HepG2 (cell line): ENCODE measurements around the gene TBC1D20. TPM values are rescaled to one million over a fixed set of nuclear protein-coding genes. Genes with fewer than 3 reads are reported as not detected.

ENCODE experiments used
- CHCHD3 ChIP-seq: sonication (generic); formaldehyde crosslinking; IDR thresholded peaks from 2 replicates; pipeline ENCODE4 v1.8.0; 2022; ENCODE audit warnings: mild to moderate bottlenecking, missing genetic modification reagents, moderate library complexity
- GPN1 ChIP-seq: sonication (generic); formaldehyde crosslinking; IDR thresholded peaks from 2 replicates; pipeline ENCODE4 v1.5.1; 2020; ENCODE audit warnings: missing genetic modification reagents, borderline replicate concordance
- HCFC1 ChIP-seq: fragments of 150-350 bp; IDR thresholded peaks from 2 replicates; pipeline ENCODE4 v1.6.1; 2014; ENCODE audit warnings: low read depth, low read length
- KAT7 ChIP-seq: IDR thresholded peaks from 2 replicates; pipeline ENCODE4 v1.6.1; 2018; ENCODE audit warnings: borderline replicate concordance, missing compliant biosample characterization
- SP2 ChIP-seq: sonication (generic); formaldehyde crosslinking; IDR thresholded peaks from 2 replicates; pipeline ENCODE4 v1.5.1; 2020; ENCODE audit warnings: mild to moderate bottlenecking, missing genetic modification reagents
- TEAD2 ChIP-seq: sonication (generic); formaldehyde crosslinking; IDR thresholded peaks from 2 replicates; pipeline ENCODE4 v1.9.0; 2021; ENCODE audit warnings: missing genetic modification reagents
- TOE1 ChIP-seq: sonication (generic); formaldehyde crosslinking; IDR thresholded peaks from 2 replicates; pipeline ENCODE4 v1.4.0; 2020; ENCODE audit warnings: mild to moderate bottlenecking, missing genetic modification reagents
- ZKSCAN8 ChIP-seq: IDR thresholded peaks from 2 replicates; pipeline ENCODE4 v1.6.1; 2016; ENCODE audit warnings: borderline replicate concordance, missing genetic modification reagents, missing compliant biosample characterization
- polyA plus RNA-seq, 8 experiments: library from polyadenylated mRNA; depleted of rRNA in 3 of 8; stranded (reverse) in 7 of 8; unstranded in 1 of 8; fragments of >200 nt; fragmentation: Illumina TruSeq in 4 of 8; extraction: Trizol in 4 of 8; gene quantifications; 2 replicates each; pipeline versions ENCODE4 v1.2.1 to v1.2.3, GENCODE V29; 2011 to 2016; ENCODE audit warnings: low read depth in 4 of 8, missing spikeins in 1 of 8, mixed read lengths in 1 of 8; ENCODE audit not compliant: insufficient read depth in 1 of 8
- total RNA-seq, 5 experiments: library from RNA; depleted of rRNA; stranded (reverse); fragments of >200 nt; fragmentation: Illumina TruSeq; extraction: Trizol; gene quantifications; 2 replicates each; pipeline ENCODE4 v1.2.3, GENCODE V29; 2016; ENCODE audit warnings: low read depth in 1 of 5
- TF ChIP-seq, protein P1 (sequence below): sonication (generic); formaldehyde crosslinking; IDR thresholded peaks from 2 replicates; pipeline ENCODE4 v1.5.1; 2020; ENCODE audit warnings: missing genetic modification reagents, mild to moderate bottlenecking, borderline replicate concordance
- TF ChIP-seq, protein P2 (sequence below): sonication (generic); formaldehyde crosslinking; IDR thresholded peaks from 2 replicates; pipeline ENCODE4 v1.5.0; 2020; ENCODE audit warnings: mild to moderate bottlenecking, missing genetic modification reagents
- TF ChIP-seq, protein P3 (sequence below), 2 experiments: sonication (generic) in 1 of 2; formaldehyde crosslinking in 1 of 2; IDR thresholded peaks; 2 replicates each; pipeline versions ENCODE4 v1.6.1 to v1.9.0; 2014 to 2022; ENCODE audit warnings: antibody characterized with exemption in 1 of 2, borderline replicate concordance in 1 of 2, inconsistent platforms in 1 of 2, low read depth in 1 of 2, missing genetic modification reagents in 1 of 2
- TF ChIP-seq, protein P4 (sequence below): sonication (generic); formaldehyde crosslinking; IDR thresholded peaks from 2 replicates; pipeline ENCODE4 v1.4.0; 2020; ENCODE audit warnings: missing genetic modification reagents, borderline replicate concordance
- TF ChIP-seq, protein P5 (sequence below): sonication (generic); formaldehyde crosslinking; IDR thresholded peaks from 2 replicates; pipeline ENCODE4 v1.4.0; 2020; ENCODE audit warnings: missing genetic modification reagents, borderline replicate concordance

The TBC1D20 gene
- total and polyA plus RNA-seq, 2 of the 13 experiments (the other 11 are each of a cell fraction or from before 2014, with no cell fraction given), result 36.6 to 47.1 TPM

DNA sequence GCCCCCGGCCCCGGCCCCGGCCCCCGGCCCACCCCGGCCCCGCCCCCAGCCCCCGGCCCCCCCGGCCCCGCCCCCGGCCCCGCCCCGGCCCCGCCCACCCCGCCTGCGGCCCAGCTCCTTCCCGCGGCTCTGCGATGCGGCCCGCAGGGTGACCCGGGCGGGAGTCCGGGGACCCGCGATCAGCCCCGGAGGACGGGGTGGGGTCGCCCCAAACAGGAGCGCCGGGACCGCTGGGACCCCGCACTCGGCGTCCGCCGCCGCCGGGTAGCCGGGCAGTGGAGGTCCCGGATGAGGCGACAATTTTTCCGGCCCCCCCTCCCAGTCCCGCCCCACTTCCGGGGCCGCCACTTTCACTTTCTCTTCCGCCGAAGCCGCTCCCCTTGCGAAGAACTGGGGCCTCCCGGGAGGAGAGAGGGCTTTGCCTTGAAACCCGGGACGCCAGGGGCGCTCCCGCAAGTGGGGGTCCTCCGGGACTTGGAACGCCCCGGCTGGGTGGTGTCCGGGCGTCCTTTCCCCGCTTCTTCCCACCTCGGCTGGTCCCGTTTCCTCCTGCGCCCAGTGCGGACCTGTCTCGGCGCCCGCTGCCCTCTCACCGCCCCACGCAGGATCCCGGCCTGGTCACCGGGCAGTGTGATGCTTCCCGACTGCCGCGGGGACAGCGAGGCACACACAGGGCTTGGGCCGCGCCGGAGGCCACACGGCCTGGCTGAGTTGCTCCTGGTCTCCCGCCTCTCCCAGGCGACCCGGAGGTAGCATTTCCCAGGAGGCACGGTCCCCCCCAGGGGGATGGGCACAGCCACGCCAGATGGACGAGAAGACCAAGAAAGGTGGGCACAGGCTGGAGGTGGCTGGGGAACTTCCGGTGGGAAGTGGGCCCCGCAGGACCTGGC lies 54.1 kb downstream of the TBC1D20 start, which contains the start of gene RBCK1 (continued):
- TF ChIP-seq, protein P1, sequence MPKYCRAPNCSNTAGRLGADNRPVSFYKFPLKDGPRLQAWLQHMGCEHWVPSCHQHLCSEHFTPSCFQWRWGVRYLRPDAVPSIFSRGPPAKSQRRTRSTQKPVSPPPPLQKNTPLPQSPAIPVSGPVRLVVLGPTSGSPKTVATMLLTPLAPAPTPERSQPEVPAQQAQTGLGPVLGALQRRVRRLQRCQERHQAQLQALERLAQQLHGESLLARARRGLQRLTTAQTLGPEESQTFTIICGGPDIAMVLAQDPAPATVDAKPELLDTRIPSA, result peak; percentile 90; the same call in 1 of the 2 replicates
- TF ChIP-seq HCFC1, result peak; percentile 52; the same call in 1 of the 2 replicates
- TF ChIP-seq, protein P2, sequence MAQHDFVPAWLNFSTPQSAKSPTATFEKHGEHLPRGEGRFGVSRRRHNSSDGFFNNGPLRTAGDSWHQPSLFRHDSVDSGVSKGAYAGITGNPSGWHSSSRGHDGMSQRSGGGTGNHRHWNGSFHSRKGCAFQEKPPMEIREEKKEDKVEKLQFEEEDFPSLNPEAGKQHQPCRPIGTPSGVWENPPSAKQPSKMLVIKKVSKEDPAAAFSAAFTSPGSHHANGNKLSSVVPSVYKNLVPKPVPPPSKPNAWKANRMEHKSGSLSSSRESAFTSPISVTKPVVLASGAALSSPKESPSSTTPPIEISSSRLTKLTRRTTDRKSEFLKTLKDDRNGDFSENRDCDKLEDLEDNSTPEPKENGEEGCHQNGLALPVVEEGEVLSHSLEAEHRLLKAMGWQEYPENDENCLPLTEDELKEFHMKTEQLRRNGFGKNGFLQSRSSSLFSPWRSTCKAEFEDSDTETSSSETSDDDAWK (CRISPR knock-in tag), result no peak
- TF ChIP-seq SP2 (CRISPR knock-in tag), result no peak
- TF ChIP-seq, protein P3, sequence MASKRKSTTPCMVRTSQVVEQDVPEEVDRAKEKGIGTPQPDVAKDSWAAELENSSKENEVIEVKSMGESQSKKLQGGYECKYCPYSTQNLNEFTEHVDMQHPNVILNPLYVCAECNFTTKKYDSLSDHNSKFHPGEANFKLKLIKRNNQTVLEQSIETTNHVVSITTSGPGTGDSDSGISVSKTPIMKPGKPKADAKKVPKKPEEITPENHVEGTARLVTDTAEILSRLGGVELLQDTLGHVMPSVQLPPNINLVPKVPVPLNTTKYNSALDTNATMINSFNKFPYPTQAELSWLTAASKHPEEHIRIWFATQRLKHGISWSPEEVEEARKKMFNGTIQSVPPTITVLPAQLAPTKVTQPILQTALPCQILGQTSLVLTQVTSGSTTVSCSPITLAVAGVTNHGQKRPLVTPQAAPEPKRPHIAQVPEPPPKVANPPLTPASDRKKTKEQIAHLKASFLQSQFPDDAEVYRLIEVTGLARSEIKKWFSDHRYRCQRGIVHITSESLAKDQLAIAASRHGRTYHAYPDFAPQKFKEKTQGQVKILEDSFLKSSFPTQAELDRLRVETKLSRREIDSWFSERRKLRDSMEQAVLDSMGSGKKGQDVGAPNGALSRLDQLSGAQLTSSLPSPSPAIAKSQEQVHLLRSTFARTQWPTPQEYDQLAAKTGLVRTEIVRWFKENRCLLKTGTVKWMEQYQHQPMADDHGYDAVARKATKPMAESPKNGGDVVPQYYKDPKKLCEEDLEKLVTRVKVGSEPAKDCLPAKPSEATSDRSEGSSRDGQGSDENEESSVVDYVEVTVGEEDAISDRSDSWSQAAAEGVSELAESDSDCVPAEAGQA (IDR thresholded peaks at IDR 0.05; ENCODE audit: low read depth), result 0 out of 2 replicates have a peak, but pooled peaks have one; percentile 8
- TF ChIP-seq, protein P3 (CRISPR knock-in tag; IDR thresholded peaks at IDR 0.05; ENCODE audit: borderline replicate concordance), result peak; percentile 40; the same call in 1 of the 2 replicates
- TF ChIP-seq KAT7, result peak; percentile 86; the same call in 1 of the 2 replicates
- TF ChIP-seq ZKSCAN8 (CRISPR knock-in tag), result peak; percentile 25; the same call in 1 of the 2 replicates
- peak; percentile 10; the same call in 1 of the 2 replicates for TF ChIP-seq CHCHD3
- 0 out of 2 replicates have a peak, but pooled peaks have one; percentile 84 for TF ChIP-seq GPN1 (CRISPR knock-in tag)
- no peak; the same call in 1 of the 2 replicates for TF ChIP-seq TOE1
- TF ChIP-seq, protein P4, sequence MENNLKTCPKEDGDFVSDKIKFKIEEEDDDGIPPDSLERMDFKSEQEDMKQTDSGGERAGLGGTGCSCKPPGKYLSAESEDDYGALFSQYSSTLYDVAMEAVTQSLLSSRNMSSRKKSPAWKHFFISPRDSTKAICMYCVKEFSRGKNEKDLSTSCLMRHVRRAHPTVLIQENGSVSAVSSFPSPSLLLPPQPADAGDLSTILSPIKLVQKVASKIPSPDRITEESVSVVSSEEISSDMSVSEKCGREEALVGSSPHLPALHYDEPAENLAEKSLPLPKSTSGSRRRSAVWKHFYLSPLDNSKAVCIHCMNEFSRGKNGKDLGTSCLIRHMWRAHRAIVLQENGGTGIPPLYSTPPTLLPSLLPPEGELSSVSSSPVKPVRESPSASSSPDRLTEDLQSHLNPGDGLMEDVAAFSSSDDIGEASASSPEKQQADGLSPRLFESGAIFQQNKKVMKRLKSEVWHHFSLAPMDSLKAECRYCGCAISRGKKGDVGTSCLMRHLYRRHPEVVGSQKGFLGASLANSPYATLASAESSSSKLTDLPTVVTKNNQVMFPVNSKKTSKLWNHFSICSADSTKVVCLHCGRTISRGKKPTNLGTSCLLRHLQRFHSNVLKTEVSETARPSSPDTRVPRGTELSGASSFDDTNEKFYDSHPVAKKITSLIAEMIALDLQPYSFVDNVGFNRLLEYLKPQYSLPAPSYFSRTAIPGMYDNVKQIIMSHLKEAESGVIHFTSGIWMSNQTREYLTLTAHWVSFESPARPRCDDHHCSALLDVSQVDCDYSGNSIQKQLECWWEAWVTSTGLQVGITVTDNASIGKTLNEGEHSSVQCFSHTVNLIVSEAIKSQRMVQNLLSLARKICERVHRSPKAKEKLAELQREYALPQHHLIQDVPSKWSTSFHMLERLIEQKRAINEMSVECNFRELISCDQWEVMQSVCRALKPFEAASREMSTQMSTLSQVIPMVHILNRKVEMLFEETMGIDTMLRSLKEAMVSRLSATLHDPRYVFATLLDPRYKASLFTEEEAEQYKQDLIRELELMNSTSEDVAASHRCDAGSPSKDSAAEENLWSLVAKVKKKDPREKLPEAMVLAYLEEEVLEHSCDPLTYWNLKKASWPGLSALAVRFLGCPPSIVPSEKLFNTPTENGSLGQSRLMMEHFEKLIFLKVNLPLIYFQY, result peak; percentile 73
- TF ChIP-seq, protein P5, sequence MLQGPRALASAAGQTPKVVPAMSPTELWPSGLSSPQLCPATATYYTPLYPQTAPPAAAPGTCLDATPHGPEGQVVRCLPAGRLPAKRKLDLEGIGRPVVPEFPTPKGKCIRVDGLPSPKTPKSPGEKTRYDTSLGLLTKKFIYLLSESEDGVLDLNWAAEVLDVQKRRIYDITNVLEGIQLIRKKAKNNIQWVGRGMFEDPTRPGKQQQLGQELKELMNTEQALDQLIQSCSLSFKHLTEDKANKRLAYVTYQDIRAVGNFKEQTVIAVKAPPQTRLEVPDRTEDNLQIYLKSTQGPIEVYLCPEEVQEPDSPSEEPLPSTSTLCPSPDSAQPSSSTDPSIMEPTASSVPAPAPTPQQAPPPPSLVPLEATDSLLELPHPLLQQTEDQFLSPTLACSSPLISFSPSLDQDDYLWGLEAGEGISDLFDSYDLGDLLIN, result peak; percentile 68; the same call in 1 of the 2 replicates
- TF ChIP-seq TEAD2, result no peak
